HEK293T (cell line): ENCODE measurements around the gene LRFN4.

Experiments used
- CTBP1 ChIP-seq: fragments of 450-650 bp; IDR thresholded peaks from 2 replicates; pipeline ENCODE4 v1.6.1; 2016; ENCODE audit warnings: borderline replicate concordance
- ELF4 ChIP-seq: fragments of 450-650 bp; IDR thresholded peaks from 2 replicates; pipeline ENCODE4 v1.6.1; 2017; ENCODE audit warnings: antibody characterized with exemption
- FOXM1 ChIP-seq: fragments of 450-650 bp; IDR thresholded peaks from 2 replicates; pipeline ENCODE4 v1.6.1; 2017; ENCODE audit warnings: mild to moderate bottlenecking, borderline replicate concordance
- HDGF ChIP-seq: fragments of 450-650 bp; IDR thresholded peaks from 2 replicates; pipeline ENCODE4 v1.6.1; 2017; ENCODE audit warnings: antibody characterized with exemption, borderline replicate concordance
- PKNOX1 ChIP-seq: fragments of 450-650 bp; IDR thresholded peaks from 2 replicates; pipeline ENCODE4 v1.6.1; 2016
- SP1 ChIP-seq: fragments of 450-650 bp; IDR thresholded peaks from 2 replicates; pipeline ENCODE4 v1.6.1; 2017
- SUZ12 ChIP-seq: fragments of 450-650 bp; IDR thresholded peaks from 2 replicates; pipeline ENCODE4 v1.6.1; 2016; ENCODE audit warnings: mild to moderate bottlenecking

- TF ChIP-seq SP1, result no peak
- no peak for TF ChIP-seq FOXM1
- TF ChIP-seq CTBP1, result no peak
- no peak for TF ChIP-seq PKNOX1
- no peak for TF ChIP-seq SUZ12
- no peak for TF ChIP-seq ELF4
- no peak for TF ChIP-seq HDGF
Measured at GRCh38 chr11:66855574-66856495, 1.0 kb upstream of the LRFN4 start.
